ENCODE results near the gene MCOLN3.
A peak's percentile ranks its signal among the peaks of the same experiment; 100 is the strongest.

MCOLN3 gene

GRCh38 chr1:85087659-85088407 is 39.5 kb upstream of the MCOLN3 start:
- H3K4me3 ChIP-seq (ENCODE audit: control insufficient read depth, low read depth, low read length) = no peak overlapping the region
- peak; percentile 35 for DNase-seq (ENCODE audit: low read depth)
- TF ChIP-seq CTCF (conservative IDR thresholded peaks at IDR 0.05; ENCODE audit: control insufficient read depth, insufficient read depth, low read depth, low read length) = no peak

- no peak for TF ChIP-seq CTCF (conservative IDR thresholded peaks at IDR 0.05; ENCODE audit: control insufficient read depth, insufficient read depth, low read depth, low read length)
- no peak overlapping the region for H3K4me3 ChIP-seq (ENCODE audit: control insufficient read depth, low read depth, low read length)
- DNase-seq (ENCODE audit: low read depth) = no peak
Observed at GRCh38 chr1:85085417-85085816, 37.1 kb upstream of the MCOLN3 start.

- TF ChIP-seq CTCF (conservative IDR thresholded peaks at IDR 0.05; ENCODE audit: control insufficient read depth, insufficient read depth, low read depth, low read length) = peak; percentile 28
- peak; percentile 43 for DNase-seq (ENCODE audit: low read depth)
- no peak overlapping the region for H3K4me3 ChIP-seq (ENCODE audit: control insufficient read depth, low read depth, low read length)
Observed at GRCh38 chr1:85078903-85079302, 30.6 kb upstream of the MCOLN3 start.

- no peak for TF ChIP-seq CTCF (conservative IDR thresholded peaks at IDR 0.05; ENCODE audit: control insufficient read depth, insufficient read depth, low read depth, low read length)
- no peak overlapping the region for H3K4me3 ChIP-seq (ENCODE audit: control insufficient read depth, low read depth, low read length)
- DNase-seq (ENCODE audit: low read depth) = no peak
Observed at GRCh38 chr1:85074365-85074964, 26.2 kb upstream of the MCOLN3 start.

GRCh38 chr1:85070972-85071492 is 22.7 kb upstream of the MCOLN3 start:
- no peak for DNase-seq (ENCODE audit: low read depth)
- TF ChIP-seq CTCF (conservative IDR thresholded peaks at IDR 0.05; ENCODE audit: control insufficient read depth, insufficient read depth, low read depth, low read length) = no peak
- no peak overlapping the region for H3K4me3 ChIP-seq (ENCODE audit: control insufficient read depth, low read depth, low read length)

- no peak overlapping the region for H3K4me3 ChIP-seq (ENCODE audit: control insufficient read depth, low read depth, low read length)
- no peak for DNase-seq (ENCODE audit: low read depth)
- no peak for TF ChIP-seq CTCF (conservative IDR thresholded peaks at IDR 0.05; ENCODE audit: control insufficient read depth, insufficient read depth, low read depth, low read length)
Observed at GRCh38 chr1:85068846-85069245, 20.5 kb upstream of the MCOLN3 start.

Measured in fibroblast of mammary gland (primary cell).